Measurements from ENCODE around the gene ARAP3. TPM values are rescaled to one million over a fixed set of nuclear protein-coding genes. Genes with fewer than 3 reads are reported as not detected.

ARAP3 gene
- total RNA-seq, 1 donor from 2014 or later, result 6.2 TPM

DNA sequence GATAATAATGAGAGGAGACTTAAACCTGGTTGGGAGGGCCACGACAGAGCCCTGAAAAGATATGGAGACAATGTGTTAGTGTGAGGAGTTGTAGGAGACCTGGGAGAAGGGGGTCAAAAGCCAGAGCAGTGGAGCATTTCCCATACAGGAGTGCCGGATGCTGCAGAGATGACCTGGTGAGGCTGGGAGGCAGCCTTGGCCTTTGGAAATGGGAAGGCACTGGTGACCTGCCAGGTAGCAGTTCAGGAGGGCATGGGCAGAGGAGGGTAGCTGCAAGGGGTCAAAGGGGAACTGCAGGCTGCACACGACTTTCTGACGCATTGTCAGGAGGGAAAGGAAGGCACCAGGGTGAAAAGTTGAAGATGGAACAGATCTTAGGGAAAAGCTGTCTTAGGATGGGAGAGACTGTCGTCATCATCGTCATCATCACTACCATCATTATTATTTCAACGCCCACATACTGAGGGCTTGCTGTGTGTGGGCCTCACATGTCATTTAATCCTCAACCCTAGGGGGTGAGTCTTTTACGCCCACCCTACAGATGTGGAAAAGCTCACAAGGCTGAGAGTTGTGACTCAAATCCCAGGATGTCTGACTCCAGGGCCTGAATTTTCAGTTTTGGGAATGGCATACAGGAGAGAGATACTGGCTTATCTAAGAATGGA is 13.3 kb downstream of the ARAP3 start:
- Mint-ChIP-seq H3K27ac (no peak overlapping the region), H3K36me3 (ENCODE audit: insufficient read depth) (no peaks in the 10 kb centered on the region)

DNA sequence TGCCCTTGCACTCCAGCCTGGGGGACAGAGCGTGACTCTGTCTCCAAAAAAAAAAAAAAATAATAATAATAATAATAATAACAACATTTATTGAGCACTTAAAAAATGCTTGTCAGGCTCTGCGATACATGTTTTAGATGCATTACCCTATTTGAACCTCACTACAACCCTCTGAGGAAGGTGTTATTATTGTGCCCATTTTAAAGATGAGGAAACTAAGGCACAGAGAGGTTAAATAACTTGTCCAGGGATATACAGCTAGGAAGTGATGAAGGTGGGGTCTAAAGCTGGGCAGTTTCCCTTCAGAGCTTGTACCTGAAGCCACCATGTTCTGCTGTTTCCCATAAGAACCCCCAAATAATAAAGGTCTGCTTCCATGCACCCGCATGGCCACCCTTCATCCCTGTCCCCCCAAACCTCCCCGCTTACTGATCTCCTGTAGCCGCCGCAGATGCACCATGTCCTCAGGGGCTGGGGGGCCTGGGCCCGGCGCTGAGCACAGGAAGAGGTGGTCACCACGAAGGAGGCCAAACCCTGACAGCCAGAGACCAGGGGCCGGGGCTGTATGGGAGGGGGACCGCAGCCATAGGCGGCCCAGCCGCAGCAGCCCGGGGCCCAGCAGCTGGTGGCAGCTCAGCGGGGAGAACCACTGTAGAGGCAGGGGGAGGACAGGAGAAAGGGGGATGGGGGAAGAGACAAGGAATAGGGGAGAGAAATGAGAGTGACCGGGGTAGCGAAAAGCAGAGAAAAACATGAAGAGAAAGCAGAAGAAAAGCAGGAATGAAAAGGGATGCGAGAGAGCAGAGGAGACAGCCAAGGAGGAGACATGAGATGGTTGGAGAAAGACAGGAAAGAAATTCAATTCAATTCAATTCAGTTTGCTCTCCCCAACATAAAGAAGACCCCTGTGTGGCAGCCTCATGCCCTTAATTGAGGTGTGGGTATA is 15.8 kb downstream of the ARAP3 start:
- H3K27ac Mint-ChIP-seq, result no peak overlapping the region

More for the DNA sequence above, 13.3 kb downstream of the ARAP3 start:
- TF ChIP-seq, protein P1, sequence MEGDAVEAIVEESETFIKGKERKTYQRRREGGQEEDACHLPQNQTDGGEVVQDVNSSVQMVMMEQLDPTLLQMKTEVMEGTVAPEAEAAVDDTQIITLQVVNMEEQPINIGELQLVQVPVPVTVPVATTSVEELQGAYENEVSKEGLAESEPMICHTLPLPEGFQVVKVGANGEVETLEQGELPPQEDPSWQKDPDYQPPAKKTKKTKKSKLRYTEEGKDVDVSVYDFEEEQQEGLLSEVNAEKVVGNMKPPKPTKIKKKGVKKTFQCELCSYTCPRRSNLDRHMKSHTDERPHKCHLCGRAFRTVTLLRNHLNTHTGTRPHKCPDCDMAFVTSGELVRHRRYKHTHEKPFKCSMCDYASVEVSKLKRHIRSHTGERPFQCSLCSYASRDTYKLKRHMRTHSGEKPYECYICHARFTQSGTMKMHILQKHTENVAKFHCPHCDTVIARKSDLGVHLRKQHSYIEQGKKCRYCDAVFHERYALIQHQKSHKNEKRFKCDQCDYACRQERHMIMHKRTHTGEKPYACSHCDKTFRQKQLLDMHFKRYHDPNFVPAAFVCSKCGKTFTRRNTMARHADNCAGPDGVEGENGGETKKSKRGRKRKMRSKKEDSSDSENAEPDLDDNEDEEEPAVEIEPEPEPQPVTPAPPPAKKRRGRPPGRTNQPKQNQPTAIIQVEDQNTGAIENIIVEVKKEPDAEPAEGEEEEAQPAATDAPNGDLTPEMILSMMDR (IDR thresholded peaks at IDR 0.05; ENCODE audit: unreplicated experiment), result no peak
- no peaks in the 10 kb centered on the region for H3K9me3 Mint-ChIP-seq (ENCODE audit: low read depth)
- H3K27me3 Mint-ChIP-seq, result no peaks in the 10 kb centered on the region
- DNase-seq (ENCODE audit: low spot score, unreplicated experiment), result no peak
- H3K4me3 Mint-ChIP-seq (ENCODE audit: low read depth), result no peak overlapping the region
- peaks cover 2% of the 10 kb centered on the region for H3K4me1 Mint-ChIP-seq (ENCODE audit: low read depth)

DNA sequence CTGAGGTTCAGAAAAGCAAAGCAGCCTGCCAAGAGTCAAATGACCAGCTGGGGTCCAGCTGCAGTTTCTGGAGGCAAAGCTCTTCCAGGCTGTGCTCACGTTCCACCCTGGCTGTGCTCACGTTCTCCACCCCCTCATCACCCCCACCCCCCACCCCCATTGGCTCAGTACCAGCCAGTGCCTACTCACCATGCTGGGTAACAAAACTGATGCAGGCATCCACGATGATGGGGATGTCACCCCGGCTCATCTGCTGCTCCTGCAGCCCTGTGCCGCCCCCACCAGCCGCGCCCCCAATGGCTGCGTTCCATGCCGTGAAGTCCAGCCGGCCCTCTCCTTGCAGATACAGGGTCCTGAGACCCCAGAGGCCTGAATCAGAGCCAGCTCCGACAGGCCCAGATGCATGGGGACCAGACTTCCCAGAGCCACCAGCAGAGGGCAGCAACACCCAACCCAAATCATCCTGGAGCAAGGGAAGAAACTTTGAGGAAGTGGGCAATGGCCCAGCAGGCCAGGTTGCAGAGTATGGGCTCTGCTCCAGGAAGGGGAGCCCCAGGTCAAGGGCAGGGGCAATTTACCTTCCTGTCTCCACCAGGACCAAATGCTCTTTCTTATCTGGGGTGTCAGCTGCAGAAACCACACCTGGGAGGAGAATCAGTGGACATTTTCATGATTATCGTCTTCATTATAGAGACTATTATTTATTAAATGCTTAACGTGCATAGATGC is 17.1 kb downstream of the ARAP3 start:
- H3K36me3 Mint-ChIP-seq (ENCODE audit: insufficient read depth), result no peaks in the 10 kb centered on the region
- no peak overlapping the region for H3K4me3 Mint-ChIP-seq (ENCODE audit: low read depth)
- H3K27ac Mint-ChIP-seq, result no peak overlapping the region
- no peaks in the 10 kb centered on the region for H3K9me3 Mint-ChIP-seq (ENCODE audit: low read depth)
- H3K27me3 Mint-ChIP-seq, result no peaks in the 10 kb centered on the region
- H3K4me1 Mint-ChIP-seq (ENCODE audit: low read depth), result peaks cover 2% of the 10 kb centered on the region
- DNase-seq (ENCODE audit: low spot score, unreplicated experiment), result peak; percentile 74
- TF ChIP-seq, protein P1 (IDR thresholded peaks at IDR 0.05; ENCODE audit: unreplicated experiment), result peak; percentile 93

More for the DNA sequence above, 15.8 kb downstream of the ARAP3 start:
- H3K36me3 Mint-ChIP-seq (ENCODE audit: insufficient read depth), result no peaks in the 10 kb centered on the region
- no peaks in the 10 kb centered on the region for H3K27me3 Mint-ChIP-seq
- TF ChIP-seq, protein P1 (IDR thresholded peaks at IDR 0.05; ENCODE audit: unreplicated experiment), result no peak
- no peak for DNase-seq (ENCODE audit: low spot score, unreplicated experiment)
- no peak overlapping the region for H3K4me3 Mint-ChIP-seq (ENCODE audit: low read depth)
- no peaks in the 10 kb centered on the region for H3K9me3 Mint-ChIP-seq (ENCODE audit: low read depth)
- H3K4me1 Mint-ChIP-seq (ENCODE audit: low read depth), result peaks cover 2% of the 10 kb centered on the region

DNA sequence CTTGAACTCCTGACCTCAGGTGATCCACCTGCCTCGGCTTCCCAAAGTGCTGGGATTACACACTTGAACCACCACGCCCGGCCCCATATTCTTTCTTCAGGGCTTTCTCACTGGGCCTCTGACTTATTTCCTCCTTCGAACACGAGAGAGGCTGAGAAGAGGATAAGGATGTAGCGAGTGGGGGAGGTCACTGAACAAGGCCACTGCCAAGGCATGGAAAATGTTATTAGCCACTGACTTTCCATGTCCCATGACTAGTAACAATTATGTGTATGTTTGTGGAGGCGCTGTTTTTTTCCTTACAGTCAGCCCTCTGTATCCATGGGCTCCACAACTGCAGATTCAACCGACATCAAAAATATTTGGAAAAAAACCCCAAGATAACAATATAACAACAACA is 18.5 kb downstream of the ARAP3 start:
- H3K9me3 Mint-ChIP-seq (ENCODE audit: low read depth), result no peaks in the 10 kb centered on the region
- no peak overlapping the region for H3K4me3 Mint-ChIP-seq (ENCODE audit: low read depth)
- DNase-seq (ENCODE audit: low spot score, unreplicated experiment), result no peak
- H3K36me3 Mint-ChIP-seq (ENCODE audit: insufficient read depth), result no peaks in the 10 kb centered on the region
- TF ChIP-seq, protein P1 (IDR thresholded peaks at IDR 0.05; ENCODE audit: unreplicated experiment), result no peak
- no peaks in the 10 kb centered on the region for H3K27me3 Mint-ChIP-seq
- no peak overlapping the region for H3K27ac Mint-ChIP-seq
- peaks cover 2% of the 10 kb centered on the region for H3K4me1 Mint-ChIP-seq (ENCODE audit: low read depth)

DNA sequence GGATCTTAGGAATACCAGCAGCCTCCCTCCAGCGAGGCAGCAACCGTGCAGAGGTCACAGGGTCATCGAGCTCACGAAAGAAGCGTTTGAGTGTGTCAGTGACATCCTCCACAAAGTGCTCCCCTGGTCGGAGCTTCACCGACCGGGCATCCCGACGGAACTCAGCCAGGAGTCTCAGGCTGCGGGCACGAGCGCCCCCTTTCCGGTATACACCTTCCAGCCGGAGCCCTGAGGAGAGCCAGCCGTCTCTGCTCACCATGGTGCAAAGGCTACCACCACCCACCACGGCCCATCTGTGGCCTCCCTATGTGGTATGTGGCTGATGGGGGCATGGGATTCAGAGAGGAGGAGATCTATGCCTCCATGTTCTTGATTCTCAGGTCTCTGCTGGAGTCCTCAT is 20.0 kb downstream of the ARAP3 start:
- no peak overlapping the region for H3K4me3 Mint-ChIP-seq (ENCODE audit: low read depth)
- H3K27ac Mint-ChIP-seq, result no peak overlapping the region
- peaks cover 2% of the 10 kb centered on the region for H3K4me1 Mint-ChIP-seq (ENCODE audit: low read depth)
- no peaks in the 10 kb centered on the region for H3K27me3 Mint-ChIP-seq
- TF ChIP-seq, protein P1 (IDR thresholded peaks at IDR 0.05; ENCODE audit: unreplicated experiment), result no peak
- DNase-seq (ENCODE audit: low spot score, unreplicated experiment), result no peak
- H3K9me3 Mint-ChIP-seq (ENCODE audit: low read depth), result no peaks in the 10 kb centered on the region
- no peaks in the 10 kb centered on the region for H3K36me3 Mint-ChIP-seq (ENCODE audit: insufficient read depth)

All from progenitor cell of endocrine pancreas (in vitro differentiated cells).